Testis (tissue), 3 donors: Measurements from ENCODE around the gene MMP24. TPM values are rescaled to one million over a fixed set of nuclear protein-coding genes. Genes with fewer than 3 reads are reported as not detected.

Experiments used
- DNase-seq: peaks from one replicate; pipeline ENCODE4 v3.0.0-alpha.2; 2019
- H3K27ac ChIP-seq, 2 donors: fragments of 200-600 bp; sonication (generic); one replicate each; pipeline ENCODE4 v1.5.1; 2019
- H3K27me3 ChIP-seq: fragments of 200-600 bp; sonication (generic); one replicate; pipeline ENCODE4 v1.5.1; 2019
- H3K36me3 ChIP-seq: fragments of 200-600 bp; sonication (generic); one replicate; pipeline ENCODE4 v1.5.1; 2017; ENCODE audit warnings: low read depth; ENCODE audit errors: missing control alignments
- H3K4me1 ChIP-seq: fragments of 200-600 bp; sonication (generic); one replicate; pipeline ENCODE4 v1.5.1; 2019
- H3K4me3 ChIP-seq, 2 donors: fragments of 200-600 bp; sonication (generic); one replicate each; pipeline ENCODE4 v1.5.1; 2017 to 2019
- H3K9me3 ChIP-seq: fragments of 200-600 bp; sonication (generic); one replicate; pipeline ENCODE4 v1.5.1; 2017
- CTCF ChIP-seq, 3 experiments: fragments of 450-650 bp in 2 of 3; fragments of 200-600 bp in 1 of 3; sonication (generic) in 1 of 3; IDR thresholded peaks; one replicate each; pipeline ENCODE4 v1.5.1; 2016 to 2019; ENCODE audit warnings: antibody characterized with exemption in 3 of 3, mild to moderate bottlenecking in 2 of 3, moderate library complexity in 1 of 3
- POLR2A ChIP-seq: fragments of 450-650 bp; IDR thresholded peaks from one replicate; pipeline ENCODE4 v1.6.1; 2017; ENCODE audit warnings: antibody characterized with exemption, mild to moderate bottlenecking, moderate library complexity
- WGBS, 2 donors: methylation state at CpG; one replicate each; pipeline ENCODE4 v1.1.5; 2018; 5-methylcytosine and 5-hydroxymethylcytosine counted together
- intact Hi-C: fragments of 100-400 bp; cut with DNase I; formaldehyde crosslinking; loops from one replicate; pipeline ENCODE4 v1.15.1; 2023; ENCODE audit warnings: low total_unique reads
- polyA plus RNA-seq: library from polyadenylated mRNA; stranded (reverse); fragments of 350-450 nt; fragmentation: Illumina TruSeq; extraction: RNeasy Lipid Tissue Mini Kit (QIAGEN cat#74804); gene quantifications from one replicate; pipeline ENCODE4 v1.2.3, GENCODE V29; 2014; ENCODE audit warnings: low read depth, low replicate concordance; ENCODE audit not compliant: insufficient read depth
- total RNA-seq, 2 donors: library from RNA; depleted of rRNA; stranded (reverse); fragments of >200 nt; gene quantifications; one replicate each; pipeline ENCODE4 v1.2.3, GENCODE V29; 2016

Gene MMP24
- total and polyA plus RNA-seq, 3 donors from 2014 or later: 1.1 to 2.2 (median 1.1) TPM

DNA sequence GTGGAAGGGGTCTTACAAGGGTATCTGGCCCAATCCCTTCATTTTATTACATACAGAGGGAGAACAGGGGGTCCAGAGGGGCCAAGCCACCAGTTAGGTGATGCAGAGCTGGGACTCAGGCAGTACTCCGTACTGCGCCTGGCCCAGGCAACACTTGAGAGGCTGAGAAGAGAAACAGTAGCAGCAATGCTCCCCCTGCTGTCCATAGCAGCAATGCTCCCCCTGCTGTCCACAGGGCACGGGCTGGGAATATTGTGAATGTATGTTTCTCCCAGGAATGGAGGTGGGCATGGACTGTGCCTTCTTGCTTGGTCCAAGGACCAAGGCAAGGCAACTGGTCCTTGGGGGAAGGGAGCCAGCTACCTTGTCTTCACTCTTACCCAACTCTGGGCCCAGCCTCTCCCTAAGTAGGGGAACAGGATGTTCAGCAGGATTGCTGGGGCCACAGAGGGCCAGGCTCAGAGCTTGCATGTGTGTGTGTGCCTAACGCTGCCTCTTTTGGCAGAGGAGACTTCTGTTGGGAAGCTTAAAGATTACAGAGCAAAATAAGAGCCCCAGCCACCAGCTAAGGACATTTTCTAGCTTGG lies 80.5 kb downstream of the MMP24 start:
- H3K27me3 ChIP-seq: no peaks in the 10 kb centered on the region
- TF ChIP-seq POLR2A (no peak), CTCF (IDR thresholded peaks at IDR 0.05) (peak; percentile 23 to 49 (median 46))
- H3K36me3 ChIP-seq: no peaks in the 10 kb centered on the region
- intact Hi-C loops: loop anchor here (5.0 kb wide), 1 partner anchor 130 kb away; the partner anchor contains the start of gene GDF5
- DNase-seq: peak; percentile 76
- no peaks in the 10 kb centered on the region for H3K9me3 ChIP-seq
- no peak overlapping the region for H3K27ac ChIP-seq
- peaks cover 21% of the 10 kb centered on the region for H3K4me1 ChIP-seq
- WGBS, 2 donors: 32 to 59% methylated on average over 4 of the region's 4 CpGs
- no peak overlapping the region for H3K4me3 ChIP-seq

DNA sequence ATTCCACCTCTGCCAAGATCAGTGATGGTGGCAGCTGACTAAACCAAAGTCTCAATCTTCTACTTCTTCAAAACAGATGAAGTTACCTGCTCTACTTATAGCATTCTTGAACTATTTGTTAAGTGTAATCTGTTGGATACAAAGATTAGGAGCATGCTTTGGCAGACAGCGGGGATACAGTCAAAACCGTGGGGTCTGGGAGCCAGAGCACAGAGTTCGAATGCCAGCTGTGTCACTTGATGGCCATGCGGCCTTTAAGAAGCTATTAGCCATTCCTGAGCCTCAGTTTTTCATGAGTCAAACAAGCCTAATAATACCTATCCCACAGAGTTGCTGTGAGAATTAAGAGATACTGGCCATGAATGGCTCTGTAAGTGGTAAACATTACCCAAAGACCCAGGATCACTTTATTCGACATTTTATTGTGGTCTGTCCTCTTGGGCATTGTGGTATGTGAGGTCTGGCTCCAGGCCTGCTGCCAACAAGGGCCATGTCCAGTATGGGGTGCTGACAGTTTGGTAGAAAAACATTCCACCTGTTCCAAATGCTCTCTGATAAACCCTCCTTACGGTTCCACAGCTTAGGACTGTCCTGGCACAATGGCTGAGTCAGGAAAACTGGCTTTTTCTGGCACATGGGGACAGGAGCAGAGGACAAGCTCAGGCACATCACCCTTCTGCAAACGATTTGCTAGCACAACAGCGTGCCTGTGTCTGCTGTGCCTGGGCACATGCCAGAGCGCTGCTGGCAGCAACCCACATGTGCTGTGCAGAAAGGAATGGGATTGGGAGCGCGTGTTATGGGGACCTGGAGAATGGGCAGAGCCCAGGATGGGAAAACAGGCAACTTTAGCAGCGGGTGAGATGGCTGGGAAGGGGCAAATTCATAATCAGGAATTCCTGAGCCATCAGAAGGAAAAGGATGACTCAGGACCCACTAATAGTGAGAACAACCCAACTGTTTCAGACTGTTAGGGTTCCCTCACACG lies 81.5 kb downstream of the MMP24 start:
- Histone ChIP-seq H3K36me3 (no peaks in the 10 kb centered on the region), H3K4me1 (peaks cover 21% of the 10 kb centered on the region), H3K4me3 (no peak overlapping the region), H3K27ac (peak overlapping the region in 1 of 2 donors; percentile 66), H3K9me3 (no peaks in the 10 kb centered on the region), H3K27me3 (no peaks in the 10 kb centered on the region)
- DNase-seq: peak; percentile 72
- intact Hi-C loops: loop anchor here (5.0 kb wide), 1 partner anchor 129 kb away; the partner anchor contains the start of gene GDF5
- WGBS, 2 donors: 77 to 86% methylated on average over 12 of the region's 13 CpGs
- TF ChIP-seq CTCF (IDR thresholded peaks at IDR 0.05) (no peak), POLR2A (no peak)

GRCh38 chr20:35311409-35311808 lies 84.9 kb downstream of the MMP24 start:
- Histone ChIP-seq H3K36me3 (no peaks in the 10 kb centered on the region), H3K27ac (no peak overlapping the region), H3K27me3 (no peaks in the 10 kb centered on the region), H3K4me3 (no peak overlapping the region), H3K9me3 (no peaks in the 10 kb centered on the region), H3K4me1 (peaks cover 14% of the 10 kb centered on the region)
- WGBS, 2 donors: 96 to 97% methylated on average over 2 of the region's 2 CpGs
- DNase-seq: no peak
- TF ChIP-seq POLR2A (no peak), CTCF (IDR thresholded peaks at IDR 0.05) (no peak)
- intact Hi-C loops: no loop called here

- Histone ChIP-seq H3K27ac (no peak overlapping the region), H3K36me3 (no peaks in the 10 kb centered on the region), H3K9me3 (no peaks in the 10 kb centered on the region), H3K4me3 (no peak overlapping the region), H3K4me1 (peaks cover 12% of the 10 kb centered on the region), H3K27me3 (no peaks in the 10 kb centered on the region)
- intact Hi-C loops: no loop called here
- no peak for DNase-seq
- TF ChIP-seq POLR2A (no peak), CTCF (IDR thresholded peaks at IDR 0.05) (no peak)
- WGBS, 2 donors: 92 to 94% methylated on average over 5 of the region's 5 CpGs
Observed at GRCh38 chr20:35311822-35312221, 85.3 kb downstream of the MMP24 start.
